Ishikawa (cell line): ENCODE results near the gene GNB5.

Source experiments
- CEBPB ChIP-seq: IDR thresholded peaks from 2 replicates; pipeline ENCODE4 v1.6.1; 2012
- CREB1 ChIP-seq: IDR thresholded peaks from 2 replicates; pipeline ENCODE4 v1.6.1; 2012; ENCODE audit warnings: low read depth
- EGR1 ChIP-seq: IDR thresholded peaks from 2 replicates; pipeline ENCODE4 v1.6.1; 2012
- EP300 ChIP-seq: IDR thresholded peaks from 2 replicates; pipeline ENCODE4 v1.6.1; 2012; ENCODE audit warnings: borderline replicate concordance
- FOXM1 ChIP-seq: IDR thresholded peaks from 2 replicates; pipeline ENCODE4 v1.6.1; 2012; ENCODE audit warnings: low read depth, borderline replicate concordance
- NFIC ChIP-seq: IDR thresholded peaks from 2 replicates; pipeline ENCODE4 v1.6.1; 2012
- RAD21 ChIP-seq: IDR thresholded peaks from 2 replicates; pipeline ENCODE4 v1.6.1; 2012; ENCODE audit warnings: low read depth
- TAF1 ChIP-seq: IDR thresholded peaks from 2 replicates; pipeline ENCODE4 v1.6.1; 2012; ENCODE audit warnings: low read depth, mild to moderate bottlenecking
- TCF12 ChIP-seq: IDR thresholded peaks from 2 replicates; pipeline ENCODE4 v1.6.1; 2012; ENCODE audit warnings: low read depth
- TEAD4 ChIP-seq: IDR thresholded peaks from 2 replicates; pipeline ENCODE4 v1.6.1; 2012
- YY1 ChIP-seq: IDR thresholded peaks from 2 replicates; pipeline ENCODE4 v1.6.1; 2012; ENCODE audit warnings: low read depth
- ZBTB7A ChIP-seq: IDR thresholded peaks from 2 replicates; pipeline ENCODE4 v1.6.1; 2012; ENCODE audit warnings: low read depth
- TF ChIP-seq, protein P1 (sequence below): IDR thresholded peaks from 2 replicates; pipeline ENCODE4 v1.6.1; 2012; ENCODE audit warnings: low read depth, mild to moderate bottlenecking
- TF ChIP-seq, protein P2 (sequence below): IDR thresholded peaks from 2 replicates; pipeline ENCODE4 v1.6.1; 2012
- TF ChIP-seq, protein P3 (sequence below): IDR thresholded peaks from 2 replicates; pipeline ENCODE4 v1.6.1; 2012

The GNB5 gene

DNA sequence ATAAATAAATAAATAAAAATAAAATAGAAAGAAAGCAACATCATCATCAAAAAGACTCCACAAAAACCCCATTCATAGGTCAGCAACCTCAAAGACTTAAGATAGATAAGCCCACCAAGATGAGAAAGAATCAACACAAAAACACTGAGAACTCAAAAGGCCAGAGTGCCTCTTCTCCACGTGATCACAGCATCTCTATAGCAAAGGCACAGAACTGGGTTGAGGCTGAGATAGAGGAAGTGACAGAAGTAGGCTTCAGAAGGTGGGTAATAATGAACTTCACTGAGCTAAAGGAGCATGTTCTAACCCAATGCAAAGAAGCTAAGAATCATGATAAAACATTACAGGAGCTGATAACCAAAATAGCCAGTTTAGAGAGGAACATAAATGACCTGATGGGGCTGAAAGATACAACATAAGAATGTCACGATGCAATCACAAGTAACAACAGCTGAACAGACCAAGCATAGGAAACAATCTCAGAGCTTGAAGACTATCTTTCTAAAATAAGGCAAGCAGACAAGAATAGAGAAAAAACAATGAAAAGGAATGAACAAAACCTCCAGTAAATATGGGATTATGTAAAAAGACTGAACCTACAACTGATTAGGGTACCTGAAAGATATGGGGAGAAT is 26.4 kb downstream of the GNB5 start:
- TF ChIP-seq, protein P1, sequence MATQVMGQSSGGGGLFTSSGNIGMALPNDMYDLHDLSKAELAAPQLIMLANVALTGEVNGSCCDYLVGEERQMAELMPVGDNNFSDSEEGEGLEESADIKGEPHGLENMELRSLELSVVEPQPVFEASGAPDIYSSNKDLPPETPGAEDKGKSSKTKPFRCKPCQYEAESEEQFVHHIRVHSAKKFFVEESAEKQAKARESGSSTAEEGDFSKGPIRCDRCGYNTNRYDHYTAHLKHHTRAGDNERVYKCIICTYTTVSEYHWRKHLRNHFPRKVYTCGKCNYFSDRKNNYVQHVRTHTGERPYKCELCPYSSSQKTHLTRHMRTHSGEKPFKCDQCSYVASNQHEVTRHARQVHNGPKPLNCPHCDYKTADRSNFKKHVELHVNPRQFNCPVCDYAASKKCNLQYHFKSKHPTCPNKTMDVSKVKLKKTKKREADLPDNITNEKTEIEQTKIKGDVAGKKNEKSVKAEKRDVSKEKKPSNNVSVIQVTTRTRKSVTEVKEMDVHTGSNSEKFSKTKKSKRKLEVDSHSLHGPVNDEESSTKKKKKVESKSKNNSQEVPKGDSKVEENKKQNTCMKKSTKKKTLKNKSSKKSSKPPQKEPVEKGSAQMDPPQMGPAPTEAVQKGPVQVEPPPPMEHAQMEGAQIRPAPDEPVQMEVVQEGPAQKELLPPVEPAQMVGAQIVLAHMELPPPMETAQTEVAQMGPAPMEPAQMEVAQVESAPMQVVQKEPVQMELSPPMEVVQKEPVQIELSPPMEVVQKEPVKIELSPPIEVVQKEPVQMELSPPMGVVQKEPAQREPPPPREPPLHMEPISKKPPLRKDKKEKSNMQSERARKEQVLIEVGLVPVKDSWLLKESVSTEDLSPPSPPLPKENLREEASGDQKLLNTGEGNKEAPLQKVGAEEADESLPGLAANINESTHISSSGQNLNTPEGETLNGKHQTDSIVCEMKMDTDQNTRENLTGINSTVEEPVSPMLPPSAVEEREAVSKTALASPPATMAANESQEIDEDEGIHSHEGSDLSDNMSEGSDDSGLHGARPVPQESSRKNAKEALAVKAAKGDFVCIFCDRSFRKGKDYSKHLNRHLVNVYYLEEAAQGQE = no peak
- TF ChIP-seq EGR1 (no peak), ZBTB7A (no peak), TAF1 (no peak), CREB1 (no peak), NFIC (no peak), TCF12 (no peak), TEAD4 (no peak), EP300 (no peak), RAD21 (no peak), FOXM1 (no peak), YY1 (no peak), CEBPB (no peak)
- TF ChIP-seq, protein P2, sequence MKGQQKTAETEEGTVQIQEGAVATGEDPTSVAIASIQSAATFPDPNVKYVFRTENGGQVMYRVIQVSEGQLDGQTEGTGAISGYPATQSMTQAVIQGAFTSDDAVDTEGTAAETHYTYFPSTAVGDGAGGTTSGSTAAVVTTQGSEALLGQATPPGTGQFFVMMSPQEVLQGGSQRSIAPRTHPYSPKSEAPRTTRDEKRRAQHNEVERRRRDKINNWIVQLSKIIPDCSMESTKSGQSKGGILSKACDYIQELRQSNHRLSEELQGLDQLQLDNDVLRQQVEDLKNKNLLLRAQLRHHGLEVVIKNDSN = no peak
- TF ChIP-seq, protein P3, sequence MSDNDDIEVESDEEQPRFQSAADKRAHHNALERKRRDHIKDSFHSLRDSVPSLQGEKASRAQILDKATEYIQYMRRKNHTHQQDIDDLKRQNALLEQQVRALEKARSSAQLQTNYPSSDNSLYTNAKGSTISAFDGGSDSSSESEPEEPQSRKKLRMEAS = no peak

DNA sequence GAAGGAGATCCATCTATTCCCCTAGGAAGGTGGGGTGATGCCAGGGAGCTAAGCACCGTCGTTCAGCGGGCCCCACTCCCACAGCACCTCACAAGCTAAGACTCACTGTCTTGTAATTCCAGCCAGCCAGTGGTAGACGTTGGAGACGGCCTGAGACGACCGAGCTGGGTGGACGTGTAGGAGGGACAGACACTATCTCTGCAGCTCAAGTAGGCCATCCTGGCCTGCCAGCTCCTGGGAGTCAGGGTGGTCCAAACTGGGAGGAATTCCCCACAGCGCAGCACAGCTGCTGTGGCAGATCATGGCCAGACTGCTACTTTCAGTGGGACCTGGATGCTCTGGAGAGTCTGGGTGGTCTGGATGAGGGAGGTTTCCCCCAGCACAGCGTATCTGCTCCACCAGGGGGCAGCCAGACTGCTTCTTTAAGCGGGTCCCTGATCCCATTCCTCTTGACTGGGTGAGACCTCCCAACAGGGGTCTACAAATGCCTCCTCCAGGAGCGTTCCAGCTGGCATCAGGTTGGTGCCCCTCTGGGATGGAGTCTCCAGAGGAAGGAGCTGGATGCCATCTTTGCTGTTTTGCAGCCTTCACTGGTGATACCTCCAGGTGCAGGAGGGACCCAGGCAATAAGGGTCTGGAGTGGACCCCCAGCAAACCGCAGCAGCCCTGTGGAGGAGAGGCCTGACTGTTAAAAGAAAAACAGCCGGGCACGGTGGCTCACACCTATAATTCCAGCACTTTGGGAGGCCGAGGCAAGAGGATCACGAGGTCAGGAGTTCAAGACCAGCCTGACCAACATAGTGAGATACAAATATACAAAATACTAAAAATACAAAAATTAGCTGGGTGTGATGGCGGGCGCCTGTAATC is 27.6 kb downstream of the GNB5 start:
- TF ChIP-seq CEBPB = no peak
- TF ChIP-seq CREB1 = no peak
- no peak for TF ChIP-seq EP300
- no peak for TF ChIP-seq FOXM1
- TF ChIP-seq TEAD4 = no peak
- no peak for TF ChIP-seq TAF1
- TF ChIP-seq, protein P1 = no peak
- TF ChIP-seq ZBTB7A = no peak
- no peak for TF ChIP-seq RAD21

DNA sequence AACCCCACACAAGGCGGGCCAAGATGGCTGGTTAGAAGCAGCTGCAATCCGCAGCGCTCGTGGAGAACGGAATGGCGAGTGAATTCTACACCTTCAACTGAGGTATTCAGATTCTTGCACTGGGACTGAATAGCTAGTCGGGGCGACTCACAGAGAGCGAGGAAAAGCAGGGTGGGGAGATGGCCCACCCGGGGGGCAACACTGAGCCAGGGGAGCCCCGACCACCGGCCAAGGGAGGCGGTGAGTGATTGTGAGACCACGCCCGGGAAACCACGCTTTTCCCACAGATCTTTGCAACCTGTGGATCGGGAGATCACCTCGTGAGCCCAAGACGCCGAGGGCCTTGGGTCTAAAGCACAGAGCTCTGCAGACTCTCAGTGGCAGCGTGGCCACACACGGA is 28.3 kb downstream of the GNB5 start:
- TF ChIP-seq, protein P2 = no peak
- TF ChIP-seq RAD21 = no peak
- no peak for TF ChIP-seq CREB1
- no peak for TF ChIP-seq YY1
- TF ChIP-seq, protein P1 = no peak
- no peak for TF ChIP-seq CEBPB
- TF ChIP-seq ZBTB7A = no peak

DNA sequence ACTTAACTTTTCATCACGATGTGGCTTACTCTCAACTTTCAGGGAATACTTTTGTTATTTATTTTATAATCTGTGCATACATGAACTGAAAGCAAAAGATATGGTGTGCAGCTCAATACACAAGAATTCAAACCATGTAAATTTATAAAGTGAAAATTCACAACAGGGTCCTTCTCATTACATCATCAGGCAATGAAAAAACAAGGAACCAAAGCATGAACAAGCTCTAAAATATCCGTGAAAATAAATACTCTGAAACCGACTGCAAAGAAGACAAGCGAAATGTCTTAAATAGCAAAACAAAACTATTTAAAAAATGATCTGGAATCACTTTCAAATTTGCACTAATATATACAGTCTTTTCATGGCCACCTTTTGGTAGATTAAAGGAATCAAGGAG is 28.9 kb downstream of the GNB5 start:
- TF ChIP-seq NFIC (no peak), CEBPB (no peak), ZBTB7A (no peak), CREB1 (no peak), TEAD4 (no peak), TAF1 (no peak), EGR1 (no peak), TCF12 (no peak), EP300 (no peak), YY1 (no peak), RAD21 (no peak), FOXM1 (no peak)
- TF ChIP-seq, protein P1 = no peak
- TF ChIP-seq, protein P2 = no peak
- TF ChIP-seq, protein P3 = no peak
